GM20000 (cell line): ENCODE data around the gene CECR2.

ENCODE experiments used
- DNase-seq: peaks from one replicate; pipeline ENCODE4 v3.0.0; 2012; ENCODE audit warnings: low spot score
- CTCF ChIP-seq: IDR thresholded peaks from 2 replicates; pipeline ENCODE4 v1.5.1; 2012; ENCODE audit warnings: mild to moderate bottlenecking, control low read depth; ENCODE audit errors: extremely low read depth, missing control alignments

Gene CECR2

GRCh38 chr22:17566776-17567175, 197.5 kb downstream of the CECR2 start:
- no peak for DNase-seq
- TF ChIP-seq CTCF: no peak

GRCh38 chr22:17569971-17570511, 200.8 kb downstream of the CECR2 start:
- no peak for TF ChIP-seq CTCF
- DNase-seq: no peak

- TF ChIP-seq CTCF: no peak
- DNase-seq: no peak
Measured at GRCh38 chr22:17570851-17571631, 201.8 kb downstream of the CECR2 start.

DNA sequence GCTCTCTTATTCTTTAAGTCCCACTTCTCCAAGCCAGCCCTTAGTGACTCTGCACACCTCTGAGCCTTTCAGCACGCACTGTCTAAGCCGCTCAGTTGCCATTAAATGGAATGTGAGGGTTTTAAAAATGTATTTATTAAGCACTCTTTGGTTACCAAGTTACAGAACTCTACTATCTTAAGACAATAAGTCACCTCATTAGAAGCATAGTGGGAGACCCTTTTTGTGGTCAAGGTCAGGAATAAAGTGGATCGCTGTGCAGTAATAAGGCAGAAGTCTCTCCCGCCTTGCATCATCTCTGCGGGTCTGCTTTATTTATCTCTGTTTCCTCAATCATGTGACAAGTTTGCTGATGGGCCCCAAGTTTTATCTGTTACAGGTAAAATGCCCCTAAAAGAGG, 205.9 kb downstream of the CECR2 start:
- TF ChIP-seq CTCF: no peak
- no peak for DNase-seq

DNA sequence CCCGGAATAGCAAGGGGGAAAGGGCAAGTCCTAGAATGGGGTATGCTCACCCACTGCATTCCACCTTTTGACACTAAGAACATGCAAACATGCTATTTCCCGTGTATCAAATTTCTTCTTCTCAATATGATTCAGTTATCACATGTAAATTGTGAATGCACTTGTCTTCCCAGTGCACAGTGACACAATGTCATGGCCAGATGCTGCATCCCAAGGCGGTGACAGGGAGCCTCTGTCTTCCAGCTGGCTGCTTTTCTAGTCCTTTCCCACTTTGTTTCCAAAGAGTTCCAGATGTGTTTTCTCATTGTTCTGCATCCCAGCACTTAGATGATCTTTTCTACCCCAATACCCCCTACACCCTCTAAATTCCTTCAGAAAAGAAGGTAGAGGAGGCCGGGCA, 206.4 kb downstream of the CECR2 start:
- DNase-seq: no peak
- TF ChIP-seq CTCF: no peak

- TF ChIP-seq CTCF: no peak
- DNase-seq: no peak
Measured at GRCh38 chr22:17576470-17576869, 207.2 kb downstream of the CECR2 start.

- TF ChIP-seq CTCF: no peak
- DNase-seq: no peak
Measured at GRCh38 chr22:17578136-17578754, 209.0 kb downstream of the CECR2 start.
